ENCODE data around the gene TSTD2.
"Not testable (repeated sequence)": the region's sequence is repeated elsewhere in the genome, so short reads cannot be mapped to it uniquely, and the experiment has no call there.

- TF ChIP-seq CTCF (IDR thresholded peaks at IDR 0.05; ENCODE audit: poor library complexity, severe bottlenecking); EZH2 (IDR thresholded peaks at IDR 0.05; ENCODE audit: borderline replicate concordance, insufficient read depth, low read length, poor library complexity, severe bottlenecking); EP300 (conservative IDR thresholded peaks at IDR 0.05; ENCODE audit: poor library complexity, severe bottlenecking); POLR2AphosphoS5 (IDR thresholded peaks at IDR 0.05); TAF1 (IDR thresholded peaks at IDR 0.05; ENCODE audit: low read depth); REST (IDR thresholded peaks at IDR 0.05; ENCODE audit: borderline replicate concordance); RAD21 (conservative IDR thresholded peaks at IDR 0.05); SMC3 (conservative IDR thresholded peaks at IDR 0.05; ENCODE audit: poor library complexity): not testable (repeated sequence)
Observed at GRCh38 chr9:97620063-97620462, 13.1 kb downstream of the TSTD2 start.

Data from neural cell (in vitro differentiated cells).